ENCODE data around the gene CDK14. TPM values are rescaled to one million over a fixed set of nuclear protein-coding genes. Genes with fewer than 3 reads are reported as not detected.

The CDK14 gene
- total and polyA plus RNA-seq, 10 of the 15 experiments (the other 5 are each of a cell fraction or from before 2014, with no cell fraction given): 6.5 to 61.3 (median 24.2) TPM

DNA sequence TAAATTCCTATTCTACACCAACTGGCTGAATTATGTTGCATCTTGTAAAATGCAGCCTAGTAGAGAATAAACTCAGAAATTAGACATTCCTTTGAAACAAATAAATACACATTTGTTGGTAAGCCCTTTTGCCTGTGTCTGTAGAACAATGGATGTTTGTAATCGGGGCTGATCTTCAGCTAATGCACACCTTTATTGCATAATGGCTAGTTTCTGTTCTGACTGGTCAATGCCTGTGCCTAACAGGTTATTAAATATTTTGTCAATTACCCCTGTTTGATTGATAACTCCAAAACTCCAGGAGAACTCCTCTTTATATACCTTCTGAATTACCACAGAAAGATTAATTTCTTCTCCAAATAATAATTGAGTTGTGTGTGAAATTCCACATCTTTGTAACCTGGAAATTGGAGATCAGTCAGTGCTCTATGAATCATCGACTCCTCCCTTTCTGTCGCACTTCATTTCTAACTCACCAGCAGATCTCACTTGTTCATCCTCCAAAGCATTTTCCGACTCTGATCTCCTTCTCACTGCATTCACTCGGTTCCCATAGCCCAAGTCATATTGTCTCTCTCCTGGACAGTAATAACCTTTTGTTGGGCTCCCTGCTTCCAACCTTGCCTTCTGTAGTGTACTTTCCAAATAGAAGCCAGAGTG, 472.1 kb downstream of the CDK14 start (continued):
- TF ChIP-seq, protein P1, sequence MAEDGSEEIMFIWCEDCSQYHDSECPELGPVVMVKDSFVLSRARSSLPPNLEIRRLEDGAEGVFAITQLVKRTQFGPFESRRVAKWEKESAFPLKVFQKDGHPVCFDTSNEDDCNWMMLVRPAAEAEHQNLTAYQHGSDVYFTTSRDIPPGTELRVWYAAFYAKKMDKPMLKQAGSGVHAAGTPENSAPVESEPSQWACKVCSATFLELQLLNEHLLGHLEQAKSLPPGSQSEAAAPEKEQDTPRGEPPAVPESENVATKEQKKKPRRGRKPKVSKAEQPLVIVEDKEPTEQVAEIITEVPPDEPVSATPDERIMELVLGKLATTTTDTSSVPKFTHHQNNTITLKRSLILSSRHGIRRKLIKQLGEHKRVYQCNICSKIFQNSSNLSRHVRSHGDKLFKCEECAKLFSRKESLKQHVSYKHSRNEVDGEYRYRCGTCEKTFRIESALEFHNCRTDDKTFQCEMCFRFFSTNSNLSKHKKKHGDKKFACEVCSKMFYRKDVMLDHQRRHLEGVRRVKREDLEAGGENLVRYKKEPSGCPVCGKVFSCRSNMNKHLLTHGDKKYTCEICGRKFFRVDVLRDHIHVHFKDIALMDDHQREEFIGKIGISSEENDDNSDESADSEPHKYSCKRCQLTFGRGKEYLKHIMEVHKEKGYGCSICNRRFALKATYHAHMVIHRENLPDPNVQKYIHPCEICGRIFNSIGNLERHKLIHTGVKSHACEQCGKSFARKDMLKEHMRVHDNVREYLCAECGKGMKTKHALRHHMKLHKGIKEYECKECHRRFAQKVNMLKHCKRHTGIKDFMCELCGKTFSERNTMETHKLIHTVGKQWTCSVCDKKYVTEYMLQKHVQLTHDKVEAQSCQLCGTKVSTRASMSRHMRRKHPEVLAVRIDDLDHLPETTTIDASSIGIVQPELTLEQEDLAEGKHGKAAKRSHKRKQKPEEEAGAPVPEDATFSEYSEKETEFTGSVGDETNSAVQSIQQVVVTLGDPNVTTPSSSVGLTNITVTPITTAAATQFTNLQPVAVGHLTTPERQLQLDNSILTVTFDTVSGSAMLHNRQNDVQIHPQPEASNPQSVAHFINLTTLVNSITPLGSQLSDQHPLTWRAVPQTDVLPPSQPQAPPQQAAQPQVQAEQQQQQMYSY (CRISPR knock-in tag; IDR thresholded peaks at IDR 0.05): no peak
- TF ChIP-seq STAT3 (IDR thresholded peaks at IDR 0.05; ENCODE audit: low read depth, low read length) (no peak), STAT1 (conservative IDR thresholded peaks at IDR 0.05) (no peak)

DNA sequence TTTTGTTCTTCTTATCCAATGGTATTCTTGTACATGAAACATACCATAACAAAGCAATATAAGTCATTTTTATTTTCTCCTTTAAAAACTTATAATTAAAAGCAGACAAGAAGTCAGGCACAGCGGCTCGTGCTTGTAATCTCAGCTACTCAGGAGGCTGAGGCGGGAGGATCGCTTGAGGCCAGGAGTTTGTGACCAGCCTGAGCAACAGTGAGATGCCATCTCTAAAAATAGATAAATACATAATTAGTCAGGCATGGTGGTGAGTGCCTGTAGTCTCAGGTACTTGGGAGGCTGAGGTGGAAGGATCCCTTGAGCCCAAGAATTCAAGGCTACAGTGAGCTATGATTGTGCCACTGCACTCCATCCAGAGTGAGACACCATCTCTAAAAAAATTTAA, 473.0 kb downstream of the CDK14 start:
- Histone ChIP-seq H3K79me2 (ENCODE audit: control insufficient read depth, insufficient read depth, low read length) (no peaks in the 10 kb centered on the region), H3K4me2 (ENCODE audit: control insufficient read depth, insufficient read depth) (no peak overlapping the region), H3K9me3 (replicated peaks; ENCODE audit: control insufficient read depth, insufficient read depth, low read length) (no peaks in the 10 kb centered on the region), H3K27ac (ENCODE audit: control insufficient read depth, insufficient read depth) (no peak overlapping the region), H3K4me3 (no peak overlapping the region), H3K4me1 (ENCODE audit: control insufficient read depth, insufficient read depth, low read length) (no peaks in the 10 kb centered on the region), H4K20me1 (ENCODE audit: control insufficient read depth, insufficient read depth) (no peaks in the 10 kb centered on the region), H3K36me3 (ENCODE audit: control insufficient read depth in 2 of 2, insufficient read depth in 2 of 2, low read length in 1 of 2) (no peaks in the 10 kb centered on the region; a peak in 1 of 4 replicates), H3K27me3 (replicated peaks in 1 of 2; ENCODE audit: control insufficient read depth in 2 of 2, insufficient read depth in 2 of 2, low read length in 1 of 2) (no peaks in the 10 kb centered on the region), H2AFZ (ENCODE audit: control insufficient read depth, low read depth, low read length) (no peak overlapping the region), H3K9ac (ENCODE audit: control insufficient read depth, insufficient read depth, low read length) (no peak overlapping the region)
- DNase-seq (ENCODE audit: low read depth, low spot score) (no peak), FAIRE-seq (no peak), ATAC-seq (no peak)
- ChIA-PET SMC1A (ENCODE audit: uncharacterized antibody, unreplicated experiment) (no interaction called here), RAD21 (ENCODE audit: unreplicated experiment) (no interaction called here), CTCF (interaction anchor here (0.6 to 2.0 kb wide), 2 partner anchors 21 to 356 kb away, joined by 3 to 6 read pairs; no protein-coding TSS in a partner anchor), POLR2A (no interaction called here)
- WGBS (ENCODE audit: insufficient coverage, insufficient replicate concordance, low lambda C conversion rate, missing lambda C conversion rate): 95% methylated on average over 4 of the region's 4 CpGs
- in situ Hi-C loops (cut with MboI): no loop called here
- intact Hi-C loops (cut with micrococcal nuclease; ENCODE audit: unreplicated experiment): no loop called here
- BruUV-seq (replicated peaks): no TSS peak
- TF ChIP-seq RAD21 (IDR thresholded peaks at IDR 0.05; ENCODE audit: insufficient read depth, low read depth, low read length) (no peak), CHD1 (IDR thresholded peaks at IDR 0.05; ENCODE audit: low read depth, low read length) (no peak), CBX3 (IDR thresholded peaks at IDR 0.05; ENCODE audit: borderline replicate concordance, low read depth) (no peak), BMI1 (IDR thresholded peaks at IDR 0.05; ENCODE audit: borderline replicate concordance) (no peak), NFXL1 (IDR thresholded peaks at IDR 0.05; ENCODE audit: borderline replicate concordance) (no peak), SUPT20H (IDR thresholded peaks at IDR 0.05; ENCODE audit: borderline replicate concordance, control insufficient read depth, low read depth, low read length) (no peak), ZBED1 (IDR thresholded peaks at IDR 0.05; ENCODE audit: borderline replicate concordance) (no peak), ESRRA (IDR thresholded peaks at IDR 0.05; ENCODE audit: low read length) (no peak), POLR2AphosphoS5 (IDR thresholded peaks at IDR 0.05; ENCODE audit: low read length) (no peak), SREBF1 (IDR thresholded peaks at IDR 0.05; ENCODE audit: low read length) (no peak), ZNF622 (IDR thresholded peaks at IDR 0.05) (no peak), RB1 (IDR thresholded peaks at IDR 0.05; ENCODE audit: borderline replicate concordance) (no peak), MEF2B (IDR thresholded peaks at IDR 0.05; ENCODE audit: partially characterized antibody, poor library complexity, severe bottlenecking) (no peak)
- TF ChIP-seq, protein P2, sequence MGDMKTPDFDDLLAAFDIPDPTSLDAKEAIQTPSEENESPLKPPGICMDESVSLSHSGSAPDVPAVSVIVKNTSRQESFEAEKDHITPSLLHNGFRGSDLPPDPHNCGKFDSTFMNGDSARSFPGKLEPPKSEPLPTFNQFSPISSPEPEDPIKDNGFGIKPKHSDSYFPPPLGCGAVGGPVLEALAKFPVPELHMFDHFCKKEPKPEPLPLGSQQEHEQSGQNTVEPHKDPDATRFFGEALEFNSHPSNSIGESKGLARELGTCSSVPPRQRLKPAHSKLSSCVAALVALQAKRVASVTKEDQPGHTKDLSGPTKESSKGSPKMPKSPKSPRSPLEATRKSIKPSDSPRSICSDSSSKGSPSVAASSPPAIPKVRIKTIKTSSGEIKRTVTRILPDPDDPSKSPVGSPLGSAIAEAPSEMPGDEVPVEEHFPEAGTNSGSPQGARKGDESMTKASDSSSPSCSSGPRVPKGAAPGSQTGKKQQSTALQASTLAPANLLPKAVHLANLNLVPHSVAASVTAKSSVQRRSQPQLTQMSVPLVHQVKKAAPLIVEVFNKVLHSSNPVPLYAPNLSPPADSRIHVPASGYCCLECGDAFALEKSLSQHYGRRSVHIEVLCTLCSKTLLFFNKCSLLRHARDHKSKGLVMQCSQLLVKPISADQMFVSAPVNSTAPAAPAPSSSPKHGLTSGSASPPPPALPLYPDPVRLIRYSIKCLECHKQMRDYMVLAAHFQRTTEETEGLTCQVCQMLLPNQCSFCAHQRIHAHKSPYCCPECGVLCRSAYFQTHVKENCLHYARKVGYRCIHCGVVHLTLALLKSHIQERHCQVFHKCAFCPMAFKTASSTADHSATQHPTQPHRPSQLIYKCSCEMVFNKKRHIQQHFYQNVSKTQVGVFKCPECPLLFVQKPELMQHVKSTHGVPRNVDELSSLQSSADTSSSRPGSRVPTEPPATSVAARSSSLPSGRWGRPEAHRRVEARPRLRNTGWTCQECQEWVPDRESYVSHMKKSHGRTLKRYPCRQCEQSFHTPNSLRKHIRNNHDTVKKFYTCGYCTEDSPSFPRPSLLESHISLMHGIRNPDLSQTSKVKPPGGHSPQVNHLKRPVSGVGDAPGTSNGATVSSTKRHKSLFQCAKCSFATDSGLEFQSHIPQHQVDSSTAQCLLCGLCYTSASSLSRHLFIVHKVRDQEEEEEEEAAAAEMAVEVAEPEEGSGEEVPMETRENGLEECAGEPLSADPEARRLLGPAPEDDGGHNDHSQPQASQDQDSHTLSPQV (IDR thresholded peaks at IDR 0.05): no peak

Measured in GM12878 (cell line).